GM18519 (cell line): ENCODE measurements around the gene USF1.
A peak's percentile ranks its signal among the peaks of the same experiment; 100 is the strongest.
"Not testable (repeated sequence)": the region's sequence is repeated elsewhere in the genome, so short reads cannot be mapped to it uniquely, and the experiment has no call there.

ENCODE experiments used
- ATAC-seq: cut with Tn5 transposase; IDR thresholded peaks from one replicate; pipeline ENCODE4 v1.9.1; 2021; ENCODE audit warnings: mild to moderate bottlenecking, moderate library complexity; ENCODE audit not compliant: unreplicated experiment, low FRiP score

USF1 gene

DNA sequence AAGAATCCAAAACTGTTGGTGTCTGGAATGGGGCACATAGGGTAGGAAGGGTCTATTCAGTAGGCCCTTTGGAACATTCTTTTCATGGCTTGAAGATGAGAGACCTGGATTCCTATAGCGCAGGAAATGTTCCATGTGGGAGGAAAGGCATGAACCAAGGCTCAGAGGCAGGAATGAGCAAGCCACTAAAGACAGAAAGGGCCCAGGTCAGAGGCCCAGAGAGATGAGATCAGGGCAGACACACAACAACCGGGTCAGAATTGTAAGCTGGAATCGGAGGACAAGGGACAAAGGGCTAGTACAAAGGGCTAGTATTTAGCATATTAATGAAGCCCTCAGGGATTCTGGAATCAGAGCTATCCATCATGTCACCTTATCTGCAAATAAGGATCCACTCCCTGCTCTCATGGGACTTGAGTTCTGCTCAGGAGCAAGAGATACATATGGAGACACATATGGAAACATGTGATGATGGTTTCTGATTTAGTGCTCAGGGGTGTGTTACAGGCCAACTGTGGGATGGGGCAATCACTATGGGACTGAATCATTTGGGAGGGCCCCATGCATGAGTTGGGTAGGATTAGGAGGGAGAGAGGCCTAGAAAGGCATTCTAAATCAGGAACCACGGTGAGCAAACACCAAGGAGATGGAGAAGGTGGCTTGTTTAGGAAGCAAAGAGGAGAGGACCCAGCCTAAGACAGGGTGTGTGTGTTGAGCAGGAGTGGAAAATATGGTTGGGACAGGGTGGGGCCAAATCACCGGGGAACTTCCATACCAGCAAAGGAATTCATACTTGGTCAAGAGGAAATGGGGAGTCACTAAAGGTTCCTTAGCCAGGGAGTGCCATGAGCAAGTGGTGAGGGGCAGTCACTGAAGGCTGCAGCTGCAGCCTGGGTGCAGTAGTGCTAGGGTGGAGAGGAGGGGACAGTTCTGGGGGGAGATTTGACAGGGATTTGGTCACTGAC lies 34.9 kb upstream of the USF1 start:
- no peak for ATAC-seq

DNA sequence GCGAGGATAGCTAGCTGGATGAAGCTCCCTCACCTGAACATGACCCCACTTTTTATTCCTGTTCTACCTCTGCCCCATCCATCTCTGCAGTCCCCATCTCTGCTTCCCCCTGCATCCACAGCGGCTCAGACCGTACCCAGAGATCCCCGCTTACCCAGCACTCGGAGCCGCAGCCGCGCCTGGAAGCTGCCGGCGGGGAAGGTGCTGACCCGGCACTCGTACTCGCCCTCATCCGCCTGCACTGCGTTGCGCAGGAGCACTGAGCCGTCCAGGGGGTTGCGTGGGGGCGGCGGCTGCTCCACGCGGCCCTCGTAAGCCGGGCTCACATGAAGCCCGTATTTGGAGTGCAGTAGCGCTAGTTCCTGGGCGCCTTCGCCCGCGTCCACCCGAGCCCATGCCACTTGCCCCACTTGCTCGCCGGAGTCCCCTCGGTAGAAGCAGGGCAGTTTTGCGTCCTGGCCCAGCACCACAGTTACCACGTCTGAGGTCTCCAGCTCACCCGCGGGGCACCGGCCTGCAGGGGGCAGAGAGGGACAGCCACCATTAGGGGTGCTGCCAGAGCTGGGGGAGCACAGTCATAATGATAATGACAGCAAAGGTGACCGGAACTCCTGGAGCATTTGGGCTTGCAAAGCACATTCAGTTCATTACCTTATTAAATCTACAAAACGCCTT lies 33.8 kb upstream of the USF1 start:
- no peak for ATAC-seq

DNA sequence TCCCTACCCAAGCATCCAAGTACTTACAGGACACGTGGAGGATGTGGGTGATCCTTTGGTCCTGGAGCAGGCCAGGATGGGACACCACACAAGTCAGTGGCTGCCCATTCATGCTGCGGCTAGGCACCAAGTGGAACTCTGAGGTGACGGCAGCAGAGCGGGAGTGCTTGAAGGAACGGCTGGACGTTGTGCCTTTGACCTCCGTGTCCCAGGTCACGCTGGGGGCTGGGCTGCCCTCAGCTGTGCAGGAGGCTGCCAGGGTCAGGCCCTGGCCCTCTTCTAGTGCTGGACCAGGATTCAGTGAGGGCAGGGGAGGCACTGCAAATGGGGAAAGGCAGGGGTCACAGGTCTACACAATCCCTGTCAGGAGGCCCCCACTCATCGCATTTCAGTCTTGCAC lies 31.6 kb upstream of the USF1 start:
- no peak for ATAC-seq

DNA sequence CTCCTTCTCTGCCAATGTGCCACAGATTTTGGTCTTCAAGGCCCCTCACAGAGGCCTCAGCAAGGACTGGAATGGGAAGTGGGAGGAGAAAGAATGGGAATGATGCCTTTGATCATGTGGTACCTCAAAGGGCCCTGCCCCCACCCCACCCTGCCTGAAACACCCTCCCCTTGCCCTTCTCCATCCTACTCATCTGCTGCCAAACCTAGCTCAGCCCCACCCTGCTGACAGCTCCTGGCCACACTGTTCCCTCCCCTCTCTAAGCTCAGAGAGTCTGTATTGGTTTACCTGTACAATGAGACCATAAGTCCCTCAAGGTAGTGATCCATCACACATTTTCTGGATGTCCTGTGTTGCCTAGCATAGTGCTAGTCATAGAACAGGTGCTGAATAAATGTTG lies 30.6 kb upstream of the USF1 start:
- ATAC-seq = no peak

DNA sequence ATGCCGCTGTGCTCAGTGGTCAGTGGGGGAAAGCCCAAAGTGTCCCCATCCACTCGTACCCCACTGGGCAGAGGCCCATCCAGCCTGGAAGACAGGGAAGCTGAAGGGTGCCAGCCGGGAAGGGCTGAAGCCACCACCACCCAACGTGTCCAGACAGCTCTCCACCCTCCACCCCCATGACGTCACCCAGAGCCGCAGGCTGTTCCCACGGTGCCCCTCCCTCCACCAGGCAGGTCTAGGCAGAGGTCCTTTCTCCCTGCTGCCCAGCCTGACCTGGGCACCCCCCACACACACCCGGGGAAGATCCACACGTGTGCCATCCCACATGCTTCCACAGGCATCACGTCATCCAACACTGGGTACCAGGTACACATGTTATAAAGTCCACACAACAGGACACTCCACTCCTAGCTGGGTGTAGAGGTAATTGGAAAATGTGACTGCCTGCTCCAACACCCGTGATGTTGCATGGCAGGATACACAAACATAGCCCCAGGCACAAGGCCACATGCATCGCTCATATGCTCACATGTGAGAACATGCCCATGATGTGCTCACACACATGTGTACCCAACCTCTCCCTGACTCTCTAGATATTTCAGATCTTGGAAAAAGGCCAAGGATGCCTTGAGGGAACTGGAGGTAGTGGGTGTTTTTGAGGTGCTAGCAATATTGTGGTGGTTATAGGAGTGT lies 29.0 kb upstream of the USF1 start:
- no peak for ATAC-seq

DNA sequence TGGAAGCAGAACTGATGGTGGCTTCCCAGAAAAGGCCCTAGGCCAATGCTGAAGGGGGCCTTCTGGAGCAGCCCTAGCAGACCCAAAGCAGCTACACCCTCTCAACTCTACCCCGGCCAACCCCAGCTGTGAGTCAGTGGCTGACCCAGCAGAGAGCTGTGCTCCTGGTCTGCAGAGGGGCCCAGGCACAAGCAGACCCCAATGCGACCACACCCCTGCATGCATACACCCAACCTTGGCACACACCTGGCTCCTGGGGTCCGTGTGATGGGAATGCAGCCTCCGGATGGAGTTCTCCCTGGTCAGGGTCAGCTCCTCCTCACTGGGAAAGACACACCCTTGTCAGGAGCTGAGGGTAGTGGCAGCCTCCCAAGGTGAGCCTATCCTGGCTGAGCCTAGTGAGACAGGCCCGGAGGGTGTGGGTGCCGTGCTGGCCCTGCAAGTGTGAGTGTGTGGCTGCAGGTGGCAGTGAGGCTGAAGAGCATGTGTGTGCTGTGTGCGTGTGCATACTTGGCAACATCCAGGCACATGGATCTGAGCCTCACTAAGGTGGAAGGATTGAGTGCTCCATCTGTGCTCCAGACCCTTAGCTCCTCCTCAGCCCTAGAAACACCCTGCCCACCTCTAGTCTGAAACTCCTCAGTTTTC lies 27.8 kb upstream of the USF1 start:
- no peak for ATAC-seq

DNA sequence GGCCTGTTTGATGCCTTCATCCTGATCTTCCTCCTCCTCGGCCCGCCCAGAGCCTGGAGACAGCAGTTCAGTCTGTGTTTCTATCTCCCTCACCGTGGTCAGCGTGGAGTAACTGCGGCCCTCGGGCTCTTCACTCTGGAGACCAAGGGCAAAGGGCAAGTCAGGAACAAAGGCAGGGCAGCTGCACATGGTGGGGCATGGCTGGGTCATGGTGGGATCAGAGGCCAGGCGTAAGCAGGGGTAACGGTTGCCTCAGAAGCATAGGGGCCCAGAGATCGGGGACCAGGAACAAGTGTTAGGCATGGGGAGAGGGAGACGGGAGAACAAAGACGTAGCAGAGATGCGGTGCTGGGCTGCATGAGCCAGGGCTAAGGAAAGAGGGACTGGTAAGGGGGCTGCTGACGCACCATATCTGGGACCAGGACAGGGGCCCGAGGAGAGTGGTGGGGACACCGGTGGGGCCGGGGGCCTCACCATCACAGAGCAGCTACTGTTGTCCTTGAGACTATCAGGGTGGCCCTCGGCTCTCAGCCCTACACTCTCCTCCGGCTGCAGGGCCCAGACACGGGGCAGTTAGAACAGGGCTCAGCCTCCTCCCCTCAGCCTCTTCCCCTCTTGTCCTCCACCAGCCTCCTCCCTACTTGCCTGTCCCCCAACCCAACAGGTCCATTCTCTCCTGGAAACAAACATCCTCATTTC lies 27.1 kb upstream of the USF1 start:
- ATAC-seq = no peak

DNA sequence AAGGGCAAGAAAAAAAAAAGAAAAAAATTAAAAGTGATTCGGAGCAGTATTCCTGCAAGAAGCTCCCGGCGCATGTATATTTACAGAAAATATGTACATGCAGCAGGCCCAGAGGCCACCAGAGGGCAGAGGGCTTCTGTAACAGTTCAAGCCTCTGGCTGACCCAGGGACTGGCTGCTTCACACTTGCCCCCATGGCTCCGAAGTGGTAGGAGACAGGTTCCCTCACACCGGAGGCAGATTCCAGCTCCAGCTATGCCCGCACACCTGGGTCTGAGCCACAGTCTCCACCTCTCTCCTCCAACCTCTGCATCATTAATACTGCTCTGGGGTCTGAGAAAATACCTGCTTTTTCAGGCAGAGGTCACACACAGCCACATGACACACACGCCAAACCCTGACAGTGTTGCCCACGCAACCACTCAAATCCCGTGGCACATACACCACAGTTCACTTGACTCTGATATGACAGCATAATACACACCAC lies 26.2 kb upstream of the USF1 start:
- no peak for ATAC-seq

DNA sequence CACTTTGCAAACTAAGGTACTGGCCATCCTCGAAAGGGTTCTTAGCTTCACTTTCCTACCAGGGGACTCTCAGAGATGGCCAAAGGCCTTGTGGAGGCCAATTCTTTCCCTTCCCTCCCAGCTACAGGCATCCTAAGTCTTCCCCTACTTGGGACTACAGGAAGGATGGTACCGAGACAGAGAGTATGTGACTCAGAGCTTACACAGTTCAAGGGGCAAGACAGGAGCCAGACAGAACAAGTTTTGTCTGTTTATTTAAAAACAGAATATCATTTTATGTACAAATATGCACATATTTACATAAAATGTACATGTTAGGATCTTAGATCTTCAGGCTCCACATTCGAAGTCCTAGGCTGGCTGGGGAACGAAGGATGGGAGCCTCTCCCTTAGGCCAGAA lies 25.0 kb upstream of the USF1 start:
- ATAC-seq = no peak

DNA sequence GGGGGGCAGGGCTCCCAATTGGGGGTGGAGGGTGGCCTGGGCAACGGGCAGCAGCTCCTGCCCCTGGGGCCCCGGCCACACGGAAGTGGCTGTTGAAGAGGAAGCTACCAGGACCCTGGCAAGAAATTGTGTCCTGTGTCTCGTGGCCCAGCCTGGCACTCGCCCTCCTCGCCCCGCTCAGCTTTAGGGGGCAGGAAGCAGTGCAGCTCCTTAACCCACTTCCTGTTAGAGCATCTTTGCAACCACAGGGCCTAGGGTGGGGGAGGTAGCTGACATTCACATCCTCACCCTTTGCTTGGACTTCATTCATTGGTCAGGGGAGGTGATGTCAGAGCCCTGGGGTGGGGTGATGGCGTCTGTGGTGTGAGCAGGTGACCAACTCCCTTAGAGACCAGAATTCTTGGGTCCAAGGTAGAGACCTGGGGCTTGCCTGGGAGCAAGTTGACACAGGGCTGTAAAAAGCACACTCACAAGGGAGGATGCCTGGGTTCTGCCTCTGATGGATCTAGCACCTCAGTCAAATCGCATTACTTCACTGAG lies 24.0 kb upstream of the USF1 start, which contains the start of gene ARHGAP30:
TSS of gene ARHGAP30 (minus strand) at position 161 of the 540 bp plus-strand sequence. CDS start 267 bp downstream, outside the sequence.
- ATAC-seq = peak; percentile 70

DNA sequence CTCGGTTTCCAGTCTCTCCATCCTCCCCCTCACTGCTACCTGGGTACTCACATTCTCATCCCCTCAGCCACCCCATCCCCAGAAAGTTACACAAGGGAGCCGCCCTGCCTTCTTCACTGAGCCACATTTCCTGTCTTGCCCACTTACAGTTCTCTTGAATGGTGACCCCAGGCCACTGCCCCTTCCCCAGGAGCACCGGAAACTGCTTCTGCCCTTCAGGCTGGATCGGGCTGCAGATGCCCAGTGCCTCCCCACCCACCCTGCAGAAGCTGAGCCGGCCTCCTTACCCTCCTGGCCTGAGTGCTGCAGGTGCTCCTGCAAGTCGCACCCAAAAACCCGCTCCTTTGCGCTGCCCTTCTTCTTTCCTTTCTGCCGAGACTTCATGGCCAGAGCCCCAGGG lies 23.5 kb upstream of the USF1 start:
- no peak for ATAC-seq

DNA sequence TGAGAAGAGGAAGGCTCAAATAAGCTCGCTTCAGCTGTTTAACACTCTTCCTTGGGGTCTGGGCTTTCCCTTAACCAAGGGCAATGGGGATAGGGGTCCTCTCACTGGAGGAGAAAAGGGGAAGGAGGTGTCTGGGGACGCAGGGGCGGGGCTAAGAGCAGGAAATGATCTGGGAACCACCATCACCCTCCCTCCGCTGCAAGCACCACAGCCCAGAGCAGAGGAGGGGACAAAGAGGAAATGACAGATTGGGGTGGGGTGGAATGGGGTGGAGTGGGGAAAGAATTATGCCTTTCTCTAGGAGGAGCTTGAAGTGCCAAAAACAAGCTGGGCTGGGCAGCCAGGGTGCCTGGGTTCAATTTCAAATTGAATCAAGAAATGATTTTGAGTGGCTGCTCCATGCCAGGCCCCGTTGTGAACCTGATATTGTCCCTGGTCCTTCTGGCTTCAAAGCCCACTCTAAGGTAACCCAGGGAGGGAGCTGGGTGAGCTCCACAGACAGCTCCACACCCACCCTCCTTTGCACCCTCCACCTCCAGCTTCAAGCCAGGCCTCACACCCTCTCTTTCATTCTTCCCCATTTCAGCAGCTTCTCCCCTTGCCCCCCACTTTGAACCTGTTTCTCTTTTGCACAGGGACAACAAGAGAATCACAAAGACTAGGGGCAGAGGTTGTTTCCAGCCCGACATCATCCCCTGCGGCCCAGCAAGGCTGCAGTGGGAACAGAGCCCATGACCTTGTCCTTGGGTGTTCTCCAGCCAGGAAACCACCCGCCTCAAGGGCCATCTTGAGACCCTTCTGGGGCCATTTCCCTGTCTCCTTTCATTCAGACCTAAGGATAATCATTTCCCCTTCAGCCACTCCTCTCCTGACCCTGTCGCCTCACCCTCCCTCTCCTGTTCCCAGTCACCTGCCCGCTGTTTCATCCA lies 22.8 kb upstream of the USF1 start:
- no peak for ATAC-seq

DNA sequence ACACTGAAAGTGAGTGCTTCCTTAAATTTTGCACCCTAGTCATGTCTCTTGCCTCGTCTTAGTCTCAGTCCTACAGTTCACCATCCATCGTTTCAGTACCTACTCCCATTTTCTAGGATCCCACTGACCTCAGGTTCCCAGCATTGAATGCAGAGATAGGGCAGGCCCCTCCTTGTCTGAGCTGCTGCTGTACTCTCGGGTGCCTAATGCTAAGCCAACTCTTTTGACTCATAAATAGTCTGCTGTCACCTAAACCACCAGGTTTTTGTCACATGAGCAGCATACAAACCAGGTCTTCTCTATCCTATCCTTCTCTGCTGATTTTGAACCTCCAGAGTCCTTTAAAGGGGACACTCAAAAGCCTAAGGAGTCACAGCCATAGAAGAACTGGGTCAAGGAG lies 20.9 kb upstream of the USF1 start:
- ATAC-seq = no peak

DNA sequence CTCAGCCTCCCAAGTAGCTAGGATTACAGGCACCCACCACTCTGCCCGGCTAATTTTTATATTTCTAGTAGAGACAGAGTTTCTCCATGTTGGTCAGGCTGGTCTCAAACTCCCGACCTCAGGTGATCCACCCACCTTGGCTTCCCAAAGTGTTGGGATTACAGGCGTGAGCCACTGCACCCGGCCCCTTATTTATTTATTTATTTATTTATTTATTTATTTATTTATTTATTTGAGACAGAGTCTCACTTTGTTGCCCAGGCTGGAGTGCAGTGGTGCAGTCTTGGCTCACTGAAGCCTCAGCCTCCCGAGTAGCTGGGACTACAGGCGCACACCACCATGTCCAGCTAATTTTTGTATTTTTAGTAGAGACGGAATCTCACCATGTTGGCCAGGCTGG lies 19.9 kb upstream of the USF1 start:
- not testable (repeated sequence) for ATAC-seq

DNA sequence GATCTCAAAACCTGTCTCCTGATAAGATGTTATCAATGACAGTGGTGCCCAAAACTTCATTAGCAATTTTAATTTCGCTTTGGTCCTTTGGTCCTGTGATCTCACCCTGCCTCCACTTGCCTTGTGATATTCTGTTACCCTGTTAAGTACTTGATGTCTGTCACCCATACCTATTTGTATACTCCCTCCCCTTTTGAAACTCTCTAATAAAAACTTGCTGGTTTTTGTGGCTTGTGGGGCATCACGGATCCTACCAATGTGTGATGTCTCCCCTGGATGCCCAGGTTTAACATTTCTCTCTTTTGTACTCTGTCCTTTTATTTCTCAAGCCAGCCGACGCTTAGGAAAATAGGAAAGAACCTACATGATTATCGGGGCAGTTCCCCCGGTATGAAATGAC lies 18.2 kb upstream of the USF1 start:
- not testable (repeated sequence) for ATAC-seq

DNA sequence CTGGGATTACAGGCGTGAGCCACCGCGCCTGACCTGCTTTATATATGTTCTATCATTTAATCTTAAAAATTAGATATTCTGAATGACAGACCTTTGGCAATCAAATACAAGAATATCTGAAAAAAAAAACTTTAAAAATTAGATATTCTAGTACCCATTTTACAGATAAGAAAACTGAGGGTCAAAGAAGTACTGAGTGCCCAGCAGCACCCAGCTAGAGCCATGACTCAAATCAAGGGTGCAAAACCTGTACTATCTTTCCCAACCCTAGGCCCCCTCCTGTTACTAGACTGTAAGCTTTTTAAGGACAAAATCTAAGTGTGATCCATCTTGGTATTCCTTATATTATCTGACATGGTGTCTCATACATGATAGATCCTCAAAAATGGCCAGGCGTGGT lies 15.6 kb upstream of the USF1 start:
- ATAC-seq = no peak

DNA sequence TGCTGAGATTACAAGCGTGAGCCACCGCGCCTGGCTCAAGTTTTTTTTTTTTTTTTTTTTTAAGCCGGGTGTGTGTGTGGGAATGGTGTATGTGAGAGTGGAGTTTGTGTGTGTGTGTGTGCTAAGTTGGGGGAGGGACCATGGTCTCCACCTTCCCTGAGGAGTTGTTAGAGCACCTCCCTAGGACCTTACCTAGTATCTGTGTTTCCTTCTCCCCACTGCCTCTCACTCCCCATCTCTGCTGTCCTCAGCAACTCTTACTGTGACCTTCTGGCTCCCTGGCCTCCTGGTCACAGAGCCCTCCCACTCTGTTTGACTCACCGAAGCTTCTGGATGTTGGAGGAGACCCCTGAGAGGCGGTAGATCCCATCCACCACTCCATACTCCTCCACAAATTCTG lies 13.5 kb upstream of the USF1 start:
- ATAC-seq = no peak

DNA sequence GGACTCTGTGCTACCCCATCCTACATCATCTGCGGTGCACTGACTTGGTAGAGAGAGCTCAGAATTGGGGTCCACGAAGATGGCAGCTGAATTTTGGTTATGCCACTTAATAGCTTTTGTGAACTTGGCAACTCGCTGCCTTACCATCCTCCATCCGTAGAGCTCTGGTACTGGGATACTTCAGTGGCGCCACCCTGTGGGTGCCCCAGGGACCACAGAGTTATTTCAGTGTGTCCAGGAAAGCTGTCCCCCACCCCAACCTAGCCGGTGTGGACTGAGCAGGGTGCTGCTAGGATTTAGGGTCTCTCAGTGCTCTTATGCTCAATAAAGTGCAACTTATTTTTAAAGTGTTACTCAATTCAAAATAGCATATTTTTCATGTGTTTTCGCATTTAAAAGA lies 9.0 kb upstream of the USF1 start:
- ATAC-seq = no peak

DNA sequence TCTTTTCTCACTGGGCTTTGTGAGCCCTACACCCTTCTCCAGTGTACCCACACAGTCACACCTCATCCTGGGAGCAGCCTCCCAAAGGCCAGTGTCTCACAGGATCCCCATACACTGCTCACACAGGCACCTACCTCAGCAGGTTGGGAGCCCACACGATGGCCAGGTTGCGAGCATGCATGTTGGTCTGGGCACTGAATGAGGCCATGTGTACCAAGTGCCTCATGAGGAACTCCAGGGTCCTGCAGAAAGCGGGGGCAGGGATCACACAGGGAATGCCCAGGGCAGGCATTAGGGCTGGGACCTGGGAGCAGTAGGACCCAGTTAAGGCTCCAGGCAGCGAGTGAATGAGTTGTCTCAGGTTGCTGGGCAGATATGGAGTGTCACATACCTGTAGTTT lies 8.5 kb upstream of the USF1 start:
- ATAC-seq = no peak
